ENCODE results near the gene TDP1. TPM values are rescaled to one million over a fixed set of nuclear protein-coding genes. Genes with fewer than 3 reads are reported as not detected.
A peak's percentile ranks its signal among the peaks of the same experiment; 100 is the strongest.

TDP1 gene
- total and polyA plus RNA-seq, 12 donors = 2.3 to 24.8 (median 9.6) TPM

DNA sequence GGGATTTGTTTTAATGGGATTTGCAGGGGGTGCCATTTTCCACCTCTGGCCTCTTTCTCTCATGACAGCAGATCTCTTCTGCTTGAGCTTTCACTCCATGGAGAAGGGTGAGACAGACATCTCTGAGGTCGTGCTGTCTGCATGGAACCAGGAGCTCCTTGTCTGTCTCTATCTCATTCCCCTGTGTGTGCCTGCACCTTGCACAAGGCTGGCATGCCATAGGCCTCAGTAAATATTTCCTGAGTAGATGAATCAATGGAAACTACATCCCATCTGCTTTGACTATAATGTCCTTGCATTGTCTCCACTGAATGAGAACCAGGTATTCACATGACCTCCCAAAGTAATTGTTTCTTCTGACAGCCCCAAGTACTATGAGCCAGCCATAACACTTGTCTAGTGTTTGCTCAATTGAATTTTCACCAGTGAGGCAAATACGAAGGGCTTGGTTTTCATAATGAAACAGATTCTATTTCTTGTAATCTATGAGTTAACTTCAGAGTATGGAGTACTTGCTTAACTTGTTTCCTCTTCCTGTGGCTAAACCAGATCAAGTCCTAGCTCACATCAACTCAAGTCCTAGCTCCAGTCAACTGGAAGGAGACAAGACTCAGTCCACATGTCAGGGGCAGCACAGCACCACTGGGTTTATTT, 138.3 kb downstream of the TDP1 start:
- DNase-seq = no peak
- intact Hi-C loops (cut with DNase I) = no loop called here
- Histone ChIP-seq H3K36me3 (replicated peaks in 1 of 2) (no peaks in the 10 kb centered on the region), H3K27ac (peak overlapping the region in 1 of 5 donors; percentile 16), H3K9me3 (replicated peaks in 1 of 3) (no peaks in the 10 kb centered on the region), H3K4me1 (replicated peaks in 1 of 2) (no peaks in the 10 kb centered on the region), H3K4me3 (no peak overlapping the region), H3K27me3 (no peaks in the 10 kb centered on the region)
- TF ChIP-seq CTCF (IDR thresholded peaks at IDR 0.05) = no peak
- no peak for TF ChIP-seq POLR2A (IDR thresholded peaks at IDR 0.05)
- WGBS, 4 donors = 57 to 77% (median 70%) methylated on average over 2 of the region's 2 CpGs

Other genes with a start within 250 kb of the TDP1 start
- 10 to 100 TPM in 3 of 9 donors, 1 to 10 TPM in 6; 5.0 to 16.9 (median 8.8) TPM for gene EFCAB11, start 1.2 kb upstream of the TDP1 start, total RNA-seq
- 10 to 100 TPM in 1 of 3 donors, 1 to 10 TPM in 2; 4.0 to 11.5 (median 6.8) TPM for gene EFCAB11, start 1.2 kb upstream of the TDP1 start, polyA plus RNA-seq
- 1 to 10 TPM in 6 of 9 donors, under 1 TPM in 2, not detected in 1; 0.28 to 3.6 (median 2.2) TPM for gene KCNK13, start 106.1 kb downstream of the TDP1 start, total RNA-seq
- gene KCNK13, start 106.1 kb downstream of the TDP1 start, polyA plus RNA-seq = under 1 TPM; 0.24 to 0.64 (median 0.34) TPM